HG03460 (cell line): ENCODE results near the gene KLF5.
"Not testable (repeated sequence)": the region's sequence is repeated elsewhere in the genome, so short reads cannot be mapped to it uniquely, and the experiment has no call there.

Experiments used
- ATAC-seq: cut with Tn5 transposase; IDR thresholded peaks from one replicate; pipeline ENCODE4 v1.9.1; 2021; ENCODE audit not compliant: unreplicated experiment

KLF5 gene

DNA sequence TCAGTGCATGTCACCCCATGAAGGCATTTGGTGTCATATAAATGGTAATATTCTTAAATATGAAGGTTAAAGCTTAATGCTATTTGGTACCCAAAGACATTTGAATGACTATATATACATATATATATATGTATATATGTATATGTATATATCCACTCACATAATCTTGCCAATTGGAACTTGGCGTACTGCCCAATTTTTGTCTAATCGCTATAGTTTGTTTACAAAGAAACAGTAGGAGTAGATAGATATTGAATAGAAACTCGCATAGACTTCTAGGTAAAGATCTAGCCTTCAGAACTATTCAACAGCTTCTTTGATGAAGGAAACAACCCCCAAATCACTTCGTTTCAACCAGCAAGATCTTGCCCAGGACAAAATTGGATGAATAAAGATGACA lies 24.1 kb downstream of the KLF5 start:
- no peak for ATAC-seq

DNA sequence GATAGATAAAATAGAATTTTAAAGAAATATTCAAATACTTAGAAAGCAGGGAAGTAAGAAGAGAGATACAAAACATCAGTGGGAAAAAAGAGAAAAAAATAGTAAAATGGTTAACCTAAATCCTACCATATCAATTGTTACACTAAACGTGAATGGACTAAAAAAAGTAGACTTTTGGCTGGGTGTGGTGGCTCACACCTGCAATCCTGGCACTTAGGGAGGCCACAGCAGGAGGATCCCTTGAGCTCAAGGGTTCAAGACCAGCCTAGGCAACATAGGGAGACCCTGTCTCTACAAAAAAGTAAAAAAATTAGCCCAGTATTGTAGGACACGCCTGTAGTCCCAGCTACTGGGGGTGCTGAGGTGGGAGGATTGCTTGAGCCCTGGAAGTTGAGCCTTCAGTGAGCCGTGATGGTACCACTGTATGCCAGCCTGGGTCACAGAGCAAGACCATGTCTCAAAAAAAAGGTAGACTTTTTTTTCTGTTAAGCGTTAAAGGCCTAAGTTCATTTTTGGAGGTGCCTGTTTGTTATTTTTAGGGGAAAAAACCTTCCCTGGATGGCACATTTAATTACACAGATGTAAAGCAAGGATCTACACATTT lies 29.6 kb downstream of the KLF5 start:
- no peak for ATAC-seq

DNA sequence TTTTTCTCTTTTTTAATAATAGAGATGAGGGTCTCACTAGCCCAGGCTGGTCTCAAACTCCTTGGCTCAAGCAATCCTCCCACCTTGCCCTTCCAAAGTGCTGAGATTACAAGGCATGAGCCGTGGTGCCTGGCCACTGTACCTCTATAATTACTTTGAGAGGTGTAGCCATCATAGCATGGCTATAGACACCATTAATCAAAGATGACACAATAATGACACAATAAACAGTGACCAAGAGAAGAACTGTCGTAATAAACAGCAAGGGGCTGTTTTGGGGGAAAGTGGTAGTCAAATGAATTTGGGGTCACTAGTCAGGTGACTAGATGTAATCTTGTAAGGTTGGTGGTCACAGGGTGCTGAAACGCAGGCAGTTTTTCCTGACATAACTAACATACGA lies 30.4 kb downstream of the KLF5 start:
- ATAC-seq: no peak

GRCh38 chr13:73090116-73090822 lies 31.5 kb downstream of the KLF5 start:
- peak; percentile 69 for ATAC-seq

GRCh38 chr13:73090823-73091187 lies 32.0 kb downstream of the KLF5 start:
- ATAC-seq: no peak

DNA sequence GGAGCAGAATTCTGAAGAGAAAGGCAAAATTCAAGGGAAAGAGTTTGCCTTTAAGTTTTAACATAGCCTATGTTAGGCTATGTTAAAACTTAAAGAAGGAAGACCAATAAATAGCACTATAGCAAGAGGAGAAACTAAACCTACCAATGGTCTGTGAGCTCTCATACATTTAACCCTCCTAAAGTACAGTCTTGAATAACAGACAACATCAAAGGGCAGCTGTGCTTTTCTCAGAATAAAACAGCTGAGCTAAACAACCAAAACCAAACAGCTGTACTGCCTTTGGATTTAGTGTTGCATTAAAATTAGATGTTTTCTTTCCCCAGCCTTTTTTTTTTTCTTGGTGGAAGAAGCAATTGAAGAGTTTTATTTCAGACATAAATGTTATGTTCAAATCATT lies 34.0 kb downstream of the KLF5 start:
- ATAC-seq: no peak

GRCh38 chr13:73096173-73096572 lies 37.4 kb downstream of the KLF5 start:
- ATAC-seq: no peak

- no peak for ATAC-seq
These were observed 37.8 kb downstream of the KLF5 start for GRCh38 chr13:73096638-73097037.

DNA sequence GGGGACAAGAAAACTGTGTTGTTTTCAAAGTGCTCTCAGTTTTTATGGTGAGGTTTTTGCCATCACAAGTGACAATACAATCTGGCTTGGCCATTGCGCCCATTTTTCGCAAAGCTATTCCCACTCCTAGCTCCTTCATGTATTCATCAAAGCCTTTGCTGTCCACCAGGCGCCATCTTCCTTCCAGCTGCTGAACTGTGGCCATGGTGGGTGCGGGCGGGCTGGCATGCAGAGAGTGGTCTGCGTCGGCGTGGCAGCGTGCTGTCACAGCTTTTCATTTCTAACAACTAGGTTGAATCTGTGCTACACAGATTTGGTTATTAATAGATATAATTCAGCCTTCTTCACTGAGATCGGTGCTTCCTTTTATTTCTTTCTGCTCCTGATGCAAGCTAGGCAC lies 42.0 kb downstream of the KLF5 start:
- not testable (repeated sequence) for ATAC-seq

DNA sequence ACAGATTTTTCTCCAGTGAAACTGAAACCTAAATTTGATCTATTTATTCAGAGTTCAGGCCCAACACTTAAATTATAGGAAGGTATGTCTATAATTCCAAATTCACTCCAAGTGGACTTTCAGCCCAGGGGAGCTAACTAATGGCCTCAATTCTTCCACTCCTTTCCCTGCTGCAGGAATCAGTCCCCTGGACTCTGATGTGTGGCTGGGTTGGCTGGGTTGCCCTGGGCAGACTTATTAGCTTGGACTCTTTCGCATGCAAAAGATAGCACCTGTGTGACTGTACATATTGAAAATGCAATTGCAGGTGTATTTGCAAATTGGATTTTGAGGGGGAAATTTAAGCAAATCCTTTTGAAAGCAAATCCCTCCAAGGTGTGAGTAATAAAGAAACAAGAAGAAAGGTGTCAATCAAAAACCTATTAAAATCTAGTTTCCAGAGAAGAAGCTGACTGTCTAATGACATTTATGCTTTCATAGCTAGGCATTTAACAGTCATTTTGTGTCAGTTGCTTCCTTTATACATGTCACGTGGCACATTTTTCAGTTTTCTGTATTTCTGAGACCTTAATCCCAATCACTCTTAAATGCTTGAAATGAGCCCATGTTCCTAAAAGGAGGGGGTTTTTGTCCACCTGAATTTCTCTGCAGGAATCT lies 42.7 kb downstream of the KLF5 start:
- no peak for ATAC-seq

DNA sequence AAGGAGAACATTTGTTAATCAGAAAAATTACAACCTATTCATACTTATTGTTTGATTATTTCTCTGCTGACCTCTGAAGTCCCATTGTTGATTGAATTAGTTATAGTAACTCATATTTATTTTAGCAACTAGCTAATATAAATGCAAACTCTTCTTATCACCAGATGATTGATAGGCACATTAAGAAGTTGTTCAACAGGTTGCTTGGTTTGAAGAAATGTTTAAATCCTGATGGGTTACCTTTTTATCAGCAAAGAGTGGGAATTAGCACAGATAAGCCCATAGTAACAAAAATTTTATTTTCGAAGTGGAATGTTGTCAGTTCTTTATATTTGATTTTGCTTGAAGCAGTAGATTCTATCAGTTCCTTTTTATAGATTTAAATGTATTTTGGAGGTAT lies 44.4 kb downstream of the KLF5 start:
- ATAC-seq: no peak

DNA sequence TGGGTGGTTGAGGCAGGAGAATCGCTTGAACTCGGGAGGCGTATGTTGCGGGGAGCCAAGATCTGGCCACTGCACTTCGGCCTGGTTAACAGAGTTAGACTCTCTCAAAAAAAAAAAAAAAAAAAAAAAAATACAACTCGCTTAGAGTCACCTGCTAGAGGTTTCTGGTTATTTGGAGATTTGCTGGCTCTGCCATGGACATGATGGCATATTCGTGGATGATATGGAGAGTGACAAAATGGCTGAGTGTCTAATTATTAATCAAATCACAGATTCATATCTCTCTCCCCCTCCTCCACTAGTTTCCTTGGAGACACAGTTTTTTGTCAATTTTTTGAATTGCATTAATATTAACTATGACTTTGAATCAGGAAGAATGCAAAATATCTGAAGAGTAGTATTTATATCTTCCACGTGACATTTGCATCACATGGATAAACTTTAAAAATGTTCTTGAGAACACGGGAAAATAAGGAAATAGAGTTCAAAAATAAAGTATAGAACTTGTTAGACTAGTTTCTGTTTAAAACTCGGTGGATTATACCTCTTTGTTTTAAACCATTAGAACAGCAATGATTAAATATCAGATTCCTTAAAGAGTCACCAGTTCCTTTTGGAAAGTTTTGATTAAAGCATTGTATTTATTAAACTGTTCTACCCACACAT lies 47.8 kb downstream of the KLF5 start:
- no peak for ATAC-seq

DNA sequence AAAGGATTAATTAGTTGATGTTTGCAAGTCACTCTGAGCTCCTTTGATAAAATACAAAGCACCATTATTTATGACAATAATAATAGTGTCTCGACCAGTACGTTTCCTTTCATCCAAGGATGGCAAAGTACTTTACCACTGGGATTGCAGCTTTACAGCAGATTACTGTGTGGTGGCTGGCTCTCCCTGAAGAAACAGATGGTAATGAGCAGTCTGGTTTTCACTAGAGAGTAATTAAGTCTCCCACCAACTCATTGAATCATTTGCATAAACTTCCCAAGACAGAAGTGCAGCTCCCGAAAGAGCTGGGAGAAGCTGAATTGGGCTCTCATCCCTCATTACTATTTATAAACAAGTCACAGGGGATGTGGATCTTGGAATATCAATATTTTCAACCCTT lies 48.7 kb downstream of the KLF5 start:
- no peak for ATAC-seq

DNA sequence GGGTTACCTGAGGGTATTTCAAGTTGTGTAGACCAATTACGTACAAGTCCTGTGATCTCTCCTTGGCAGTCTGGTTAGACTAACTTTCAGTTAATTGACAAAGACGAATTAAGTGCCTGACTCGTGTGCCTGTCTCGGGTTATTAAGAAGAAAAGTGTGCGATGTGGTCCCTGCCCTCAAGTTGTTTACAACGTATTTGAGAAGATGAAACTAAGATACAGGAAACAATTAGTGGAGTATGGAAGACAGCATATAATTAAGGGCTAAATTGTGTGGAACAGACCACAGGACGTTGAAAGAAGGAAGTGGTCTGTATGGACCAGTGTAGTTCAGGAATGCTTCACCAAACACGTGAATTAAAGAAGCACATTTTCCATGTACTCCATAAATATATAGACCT lies 49.2 kb downstream of the KLF5 start:
- ATAC-seq: no peak

DNA sequence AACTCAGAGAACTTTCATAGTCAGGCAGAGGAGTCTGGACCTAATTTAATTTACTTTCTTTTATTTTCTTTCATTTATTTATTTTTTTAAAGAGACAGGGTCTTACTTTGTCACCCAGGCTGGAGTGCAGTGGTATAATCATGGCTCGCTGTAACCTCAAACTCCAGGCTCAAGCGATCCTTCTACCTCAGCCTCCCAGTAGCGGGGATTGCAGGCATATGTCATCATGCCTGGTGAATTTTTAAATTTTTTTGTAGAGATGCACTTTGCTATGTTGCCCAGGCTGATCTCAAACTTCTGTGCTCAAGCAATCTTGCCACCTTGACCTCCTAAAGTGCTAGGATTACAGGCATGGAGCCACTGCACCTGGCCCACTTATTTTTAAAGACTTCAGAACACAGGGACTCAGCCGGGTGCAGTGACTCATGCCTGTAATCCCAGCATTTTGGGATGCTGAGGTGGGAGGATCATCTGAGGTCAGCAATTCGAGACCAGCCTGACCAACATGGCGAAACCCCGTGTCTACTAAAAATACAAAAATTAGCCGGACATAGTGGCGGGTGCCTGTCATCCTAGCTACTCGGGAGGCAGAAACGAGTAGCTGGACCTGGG lies 50.6 kb downstream of the KLF5 start:
- no peak for ATAC-seq

- ATAC-seq: no peak
These were observed 51.2 kb downstream of the KLF5 start for GRCh38 chr13:73109969-73110368.

- ATAC-seq: no peak
These were observed 52.0 kb downstream of the KLF5 start for GRCh38 chr13:73110814-73111213.

DNA sequence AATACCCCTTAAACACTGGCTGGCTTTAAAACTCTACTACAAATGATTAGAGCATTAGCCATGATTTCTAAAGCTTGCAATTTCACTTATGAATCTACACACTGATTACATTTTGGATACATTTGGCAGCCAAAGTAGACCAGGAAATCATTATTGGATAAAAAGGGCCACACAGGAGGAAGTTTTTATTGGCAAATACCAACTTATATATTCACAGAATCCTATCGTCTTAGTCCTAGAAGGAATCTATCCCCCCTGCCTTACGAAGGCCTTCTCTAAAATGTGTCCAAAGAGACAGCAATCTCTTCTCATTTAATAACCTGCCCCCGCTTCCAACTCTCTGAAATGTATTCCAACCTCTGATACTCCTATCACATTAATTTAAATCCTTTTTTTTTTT lies 52.5 kb downstream of the KLF5 start:
- no peak for ATAC-seq

DNA sequence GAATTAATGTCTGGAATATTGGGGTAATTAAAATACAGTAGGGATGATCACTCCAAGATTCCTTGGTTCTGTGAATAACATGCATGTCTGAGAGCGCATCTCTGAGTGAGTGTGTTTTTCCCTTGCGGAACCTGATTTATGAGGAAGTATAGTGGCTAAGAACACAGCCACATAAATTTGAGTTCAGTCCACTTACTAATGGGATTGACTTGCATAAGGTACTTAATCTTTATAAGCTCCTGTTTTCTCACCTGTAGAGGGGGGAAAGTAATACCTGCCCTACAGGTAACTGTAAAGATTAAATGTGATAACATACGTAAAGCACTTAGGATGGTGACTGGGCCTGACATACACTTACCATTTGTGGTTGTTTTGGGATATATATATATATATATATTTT lies 60.8 kb downstream of the KLF5 start:
- no peak for ATAC-seq
